Measurements from ENCODE around the gene NR5A1. TPM values are rescaled to one million over a fixed set of nuclear protein-coding genes. Genes with fewer than 3 reads are reported as not detected.

NR5A1 gene
- total RNA-seq, 4 donors from 2014 or later, result not detected

GRCh38 chr9:124453586-124454191, 53.5 kb downstream of the NR5A1 start:
- Histone ChIP-seq H3K36me3 (no peaks in the 10 kb centered on the region), H3K9me3 (peaks cover 0 to 7% (median 0%) of the 10 kb centered on the region in 3 donors), H3K4me3 (peak overlapping the region in 1 of 2 donors; percentile 8), H3K27me3 (peaks cover 59% of the 10 kb centered on the region), H3K27ac (no peak overlapping the region), H3K4me1 (peaks cover 0 to 24% (median 0%) of the 10 kb centered on the region in 3 donors)
- TF ChIP-seq EP300 (IDR thresholded peaks at IDR 0.05), result no peak
- no peak for TF ChIP-seq CTCF (IDR thresholded peaks at IDR 0.05)
- TF ChIP-seq POLR2A (IDR thresholded peaks at IDR 0.05), result no peak
- TF ChIP-seq POLR2AphosphoS5 (IDR thresholded peaks at IDR 0.05), result no peak
- ATAC-seq, result no peak
- WGBS, 2 donors (ENCODE audit: low coverage in 1 of 2), result no CpG with 5 or more reads among the region's 35 CpGs

- no peak for TF ChIP-seq POLR2A (IDR thresholded peaks at IDR 0.05)
- TF ChIP-seq POLR2AphosphoS5 (IDR thresholded peaks at IDR 0.05), result no peak
- no peak for TF ChIP-seq CTCF (IDR thresholded peaks at IDR 0.05)
- TF ChIP-seq EP300 (IDR thresholded peaks at IDR 0.05), result no peak
- Histone ChIP-seq H3K9me3 (peaks cover 0 to 7% (median 0%) of the 10 kb centered on the region in 3 donors), H3K27ac (no peak overlapping the region), H3K4me3 (peak overlapping the region in 1 of 2 donors; percentile 8), H3K4me1 (peaks cover 0 to 24% (median 0%) of the 10 kb centered on the region in 3 donors), H3K36me3 (no peaks in the 10 kb centered on the region), H3K27me3 (peaks cover 66% of the 10 kb centered on the region)
- no CpG with 5 or more reads among the region's 85 CpGs for WGBS, 2 donors (ENCODE audit: low coverage in 1 of 2)
- ATAC-seq, result no peak
These were observed 54.2 kb downstream of the NR5A1 start for GRCh38 chr9:124452841-124453585.

GRCh38 chr9:124452326-124452725, 54.9 kb downstream of the NR5A1 start:
- Histone ChIP-seq H3K27me3 (peaks cover 70% of the 10 kb centered on the region), H3K36me3 (no peaks in the 10 kb centered on the region), H3K9me3 (peaks cover 0 to 7% (median 0%) of the 10 kb centered on the region in 3 donors), H3K4me1 (peaks cover 0 to 24% (median 0%) of the 10 kb centered on the region in 3 donors), H3K27ac (no peak overlapping the region), H3K4me3 (no peak overlapping the region)
- WGBS, 2 donors (ENCODE audit: low coverage in 1 of 2), result 67 to 100% methylated on average over 2 of the region's 19 CpGs
- TF ChIP-seq POLR2AphosphoS5 (IDR thresholded peaks at IDR 0.05) (no peak), POLR2A (IDR thresholded peaks at IDR 0.05) (no peak), CTCF (IDR thresholded peaks at IDR 0.05) (no peak), EP300 (IDR thresholded peaks at IDR 0.05) (no peak)
- ATAC-seq, result no peak

GRCh38 chr9:124450931-124451661, 56.1 kb downstream of the NR5A1 start:
- Histone ChIP-seq H3K9me3 (peaks cover 0 to 7% (median 0%) of the 10 kb centered on the region in 3 donors), H3K27me3 (peaks cover 82% of the 10 kb centered on the region), H3K4me3 (no peak overlapping the region), H3K36me3 (no peaks in the 10 kb centered on the region), H3K4me1 (peaks cover 0 to 24% (median 0%) of the 10 kb centered on the region in 3 donors), H3K27ac (no peak overlapping the region)
- 60 to 70% methylated on average over 2 to 7 of the region's 19 CpGs for WGBS, 2 donors (ENCODE audit: low coverage in 1 of 2)
- ATAC-seq, result no peak
- TF ChIP-seq POLR2A (IDR thresholded peaks at IDR 0.05), result no peak
- no peak for TF ChIP-seq EP300 (IDR thresholded peaks at IDR 0.05)
- TF ChIP-seq CTCF (IDR thresholded peaks at IDR 0.05), result no peak

Data from gastroesophageal sphincter (tissue), 4 donors.